GM12878 (cell line): ENCODE data around the gene RAPGEF6. TPM values are rescaled to one million over a fixed set of nuclear protein-coding genes. Genes with fewer than 3 reads are reported as not detected.

Experiments used
- ATAC-seq: fragments of 200-7000 bp; cut with Tn5 transposase; 3 replicates; pipeline ENCODE4 v1.9.1; 2020; ENCODE audit warnings: mild to moderate bottlenecking, moderate library complexity
- BruUV-seq: library from RNA; stranded (reverse); fragments of 400-500 nt; replicated peaks from 2 replicates; lab custom pipeline; 2021; lab: Mats Ljungman, UMichigan
- CTCF ChIA-PET: fragments of 300-600 bp; sonication (Branson Sonifier 250); formaldehyde crosslinking; extraction: SDS; loops from one replicate; lab custom pipeline; 2021; ENCODE audit warnings: inconsistent platforms; lab: Yijun Ruan, JAX
- POLR2A ChIA-PET: fragments of 350-600 bp; formaldehyde crosslinking; extraction: SDS; loops from one replicate; lab custom pipeline; 2021; ENCODE audit warnings: inconsistent platforms; lab: Charles Lee
- RAD21 ChIA-PET: fragments of 300-600 bp; sonication (Branson Sonifier 250); formaldehyde crosslinking; loops from one replicate; lab custom pipeline; 2023; ENCODE audit warnings: antibody characterized with exemption; ENCODE audit not compliant: unreplicated experiment; lab: Charles Lee
- SMC1A ChIA-PET: fragments of 300-600 bp; sonication (Branson Sonifier 250); formaldehyde crosslinking; loops from one replicate; lab custom pipeline; 2023; ENCODE audit not compliant: unreplicated experiment, uncharacterized antibody; lab: Charles Lee
- DNase-seq: peaks from one replicate; pipeline ENCODE4 v3.0.0-alpha.2; 2011; ENCODE audit warnings: low read depth, low spot score
- FAIRE-seq: peaks from 3 replicates; lab custom pipeline; 2011; peaks lifted over from hg19 to GRCh38; lab: Jason Lieb, UNC
- H2AFZ ChIP-seq: 2 replicates; pipeline ENCODE4 v1.6.0; 2011; ENCODE audit warnings: low read depth, low read length, control low read depth; ENCODE audit not compliant: control insufficient read depth
- H3K27ac ChIP-seq: 2 replicates; pipeline ENCODE4 v1.5.1; 2011; ENCODE audit warnings: control low read depth; ENCODE audit not compliant: control insufficient read depth, insufficient read depth
- H3K27me3 ChIP-seq, 2 experiments: replicated peaks in 1 of 2; 2 replicates each; pipeline versions ENCODE4 v1.6.0 to v1.6.1; 2011; ENCODE audit warnings: low read length in 1 of 2; ENCODE audit not compliant: control insufficient read depth in 2 of 2, insufficient read depth in 2 of 2
- H3K36me3 ChIP-seq, 2 experiments: 2 replicates each; pipeline ENCODE4 v1.5.1; 2011; ENCODE audit warnings: low read length in 1 of 2; ENCODE audit not compliant: control insufficient read depth in 2 of 2, insufficient read depth in 2 of 2
- H3K4me1 ChIP-seq: 2 replicates; pipeline ENCODE4 v1.6.1; 2011; ENCODE audit warnings: mild to moderate bottlenecking, low read length, moderate library complexity, mixed read lengths; ENCODE audit not compliant: control insufficient read depth, insufficient read depth
- H3K4me2 ChIP-seq: 2 replicates; pipeline ENCODE4 v1.6.0; 2011; ENCODE audit warnings: control low read depth; ENCODE audit not compliant: control insufficient read depth, insufficient read depth
- H3K4me3 ChIP-seq: fragments of 200-600 bp; sonication (generic); 2 replicates; pipeline ENCODE4 v1.5.1; 2016
- H3K79me2 ChIP-seq: 2 replicates; pipeline ENCODE4 v1.6.0; 2011; ENCODE audit warnings: low read length; ENCODE audit not compliant: control insufficient read depth, insufficient read depth
- H3K9ac ChIP-seq: 2 replicates; pipeline ENCODE4 v1.8.0; 2011; ENCODE audit warnings: low read length, control low read depth, mixed read lengths; ENCODE audit not compliant: control insufficient read depth, insufficient read depth
- H3K9me3 ChIP-seq: replicated peaks from 3 replicates; pipeline ENCODE4 v1.5.1; 2011; ENCODE audit warnings: mild to moderate bottlenecking, low read length; ENCODE audit not compliant: control insufficient read depth, insufficient read depth
- H4K20me1 ChIP-seq: 2 replicates; pipeline ENCODE4 v1.6.0; 2011; ENCODE audit not compliant: control insufficient read depth, insufficient read depth
- REST ChIP-seq: IDR thresholded peaks from 2 replicates; pipeline ENCODE4 v1.6.1; 2012; ENCODE audit warnings: mild to moderate bottlenecking, low read depth, low read length
- ZBTB40 ChIP-seq: fragments of 450-650 bp; IDR thresholded peaks from 2 replicates; pipeline ENCODE4 v1.6.1; 2016; ENCODE audit warnings: mild to moderate bottlenecking, moderate library complexity, borderline replicate concordance
- in situ Hi-C: fragments of 300-500 bp; cut with MboI; formaldehyde crosslinking; loops from 9 replicates; pipeline ENCODE4 v1.14.3; 2018; ENCODE audit warnings: mixed read lengths
- intact Hi-C: fragments of 100-400 bp; cut with micrococcal nuclease; formaldehyde crosslinking; loops from one replicate; pipeline ENCODE4 v1.14.2; 2022; ENCODE audit not compliant: unreplicated experiment
- polyA plus RNA-seq, 11 experiments: library from polyadenylated mRNA; depleted of rRNA in 4 of 11; unstranded in 6 of 11; stranded (reverse) in 5 of 11; fragments of >200 nt; fragmentation: Nextera tagmentation in 4 of 11; fragmentation: Illumina TruSeq in 1 of 11; extraction: Ambion mirVana in 4 of 11; extraction: Trizol in 1 of 11; gene quantifications; 1 replicate in 1 of 11; 2 replicates in 10 of 11; pipeline versions ENCODE4 v1.2.1 to v1.2.3, GENCODE V29; 2011 to 2016; ENCODE audit warnings: inconsistent platforms in 2 of 11, missing spikeins in 2 of 11, low read depth in 1 of 11
- total RNA-seq, 4 experiments: library from RNA; depleted of rRNA in 3 of 4; stranded (reverse); fragments of >200 nt in 3 of 4; fragmentation: Illumina TruSeq in 1 of 4; extraction: Trizol in 1 of 4; gene quantifications; 2 replicates each; pipeline versions ENCODE4 v1.2.1 to v1.2.3, GENCODE V29; 2013 to 2021

RAPGEF6 gene
- total and polyA plus RNA-seq, 10 of the 15 experiments (the other 5 are each of a cell fraction or from before 2014, with no cell fraction given): 2.9 to 24.0 (median 14.2) TPM

- POLR2A ChIA-PET: interaction anchor here (1.4 kb wide), 1 partner anchor 20 kb away, joined by 4 read pairs; no protein-coding TSS in a partner anchor
- CTCF ChIA-PET: interaction anchor here (0.7 to 1.8 kb wide), 4 partner anchors 14 to 394 kb away, joined by 3 to 8 read pairs (median 3); no protein-coding TSS in a partner anchor
- Histone ChIP-seq H3K27me3 (no peaks in the 10 kb centered on the region), H4K20me1 (no peaks in the 10 kb centered on the region), H3K9ac (no peak overlapping the region), H3K27ac (no peak overlapping the region), H3K79me2 (peaks cover 84% of the 10 kb centered on the region), H2AFZ (no peak overlapping the region), H3K9me3 (peaks cover 5% of the 10 kb centered on the region; the same call in 2 of the 3 replicates), H3K4me2 (no peak overlapping the region), H3K36me3 (peaks cover 0 to 5% of the 10 kb centered on the region in 2 experiments; a peak in 3 of 4 replicates), H3K4me3 (no peak overlapping the region), H3K4me1 (peaks cover 4% of the 10 kb centered on the region)
- in situ Hi-C loops (no loop called here), intact Hi-C loops (no loop called here)
- TF ChIP-seq ZBTB40 (peak; percentile 58), REST (no peak)
- FAIRE-seq (no peak), DNase-seq (no peak), ATAC-seq (no peak)
- SMC1A ChIA-PET: interaction anchor here (0.7 to 1.6 kb wide), 8 partner anchors 9 to 190 kb away, joined by 3 to 5 read pairs (median 4); no protein-coding TSS in a partner anchor
- BruUV-seq: no TSS peak
- RAD21 ChIA-PET: interaction anchor here (0.6 to 1.1 kb wide), 2 partner anchors 24 to 90 kb away, joined by 3 read pairs; no protein-coding TSS in a partner anchor
Measured at GRCh38 chr5:131613423-131613822, 21.6 kb downstream of the RAPGEF6 start.
